BE2C (cell line): Measurements from ENCODE around the gene HIRIP3.

Source experiments
- DNase-seq: peaks from one replicate; pipeline ENCODE4 v3.0.0-alpha.2; 2020
- H3K27me3 ChIP-seq: fragments of 250-450 bp; sonication (Bioruptor Pico); 2 replicates; pipeline ENCODE4 v1.5.1; 2020; ENCODE audit warnings: mild to moderate bottlenecking
- H3K36me3 ChIP-seq: fragments of 250-450 bp; sonication (Bioruptor Pico); 2 replicates; pipeline ENCODE4 v1.5.1; 2020; ENCODE audit warnings: mild to moderate bottlenecking
- H3K4me1 ChIP-seq: fragments of 250-450 bp; sonication (Bioruptor Pico); 2 replicates; pipeline ENCODE4 v1.5.1; 2020
- H3K4me3 ChIP-seq: 2 replicates; pipeline ENCODE4 v1.5.1; 2011; ENCODE audit warnings: low read depth, low read length
- H3K9me3 ChIP-seq: fragments of 250-450 bp; sonication (Bioruptor Pico); 2 replicates; pipeline ENCODE4 v1.5.1; 2020
- TF ChIP-seq, protein P1 (sequence below): IDR thresholded peaks from 2 replicates; pipeline ENCODE4 v1.5.1; 2012; ENCODE audit warnings: mild to moderate bottlenecking, low read depth, low read length

HIRIP3 gene

GRCh38 chr16:29947897-29948296, 47.5 kb downstream of the HIRIP3 start:
- no peak for DNase-seq
- no peaks in the 10 kb centered on the region for H3K27me3 ChIP-seq
- H3K4me1 ChIP-seq = no peaks in the 10 kb centered on the region
- H3K4me3 ChIP-seq = no peak overlapping the region
- no peaks in the 10 kb centered on the region for H3K36me3 ChIP-seq
- TF ChIP-seq, protein P1, sequence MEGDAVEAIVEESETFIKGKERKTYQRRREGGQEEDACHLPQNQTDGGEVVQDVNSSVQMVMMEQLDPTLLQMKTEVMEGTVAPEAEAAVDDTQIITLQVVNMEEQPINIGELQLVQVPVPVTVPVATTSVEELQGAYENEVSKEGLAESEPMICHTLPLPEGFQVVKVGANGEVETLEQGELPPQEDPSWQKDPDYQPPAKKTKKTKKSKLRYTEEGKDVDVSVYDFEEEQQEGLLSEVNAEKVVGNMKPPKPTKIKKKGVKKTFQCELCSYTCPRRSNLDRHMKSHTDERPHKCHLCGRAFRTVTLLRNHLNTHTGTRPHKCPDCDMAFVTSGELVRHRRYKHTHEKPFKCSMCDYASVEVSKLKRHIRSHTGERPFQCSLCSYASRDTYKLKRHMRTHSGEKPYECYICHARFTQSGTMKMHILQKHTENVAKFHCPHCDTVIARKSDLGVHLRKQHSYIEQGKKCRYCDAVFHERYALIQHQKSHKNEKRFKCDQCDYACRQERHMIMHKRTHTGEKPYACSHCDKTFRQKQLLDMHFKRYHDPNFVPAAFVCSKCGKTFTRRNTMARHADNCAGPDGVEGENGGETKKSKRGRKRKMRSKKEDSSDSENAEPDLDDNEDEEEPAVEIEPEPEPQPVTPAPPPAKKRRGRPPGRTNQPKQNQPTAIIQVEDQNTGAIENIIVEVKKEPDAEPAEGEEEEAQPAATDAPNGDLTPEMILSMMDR = no peak
- H3K9me3 ChIP-seq = no peaks in the 10 kb centered on the region; the same call in 1 of the 2 replicates

GRCh38 chr16:29943846-29944799, 51.3 kb downstream of the HIRIP3 start:
- H3K36me3 ChIP-seq = no peaks in the 10 kb centered on the region
- no peaks in the 10 kb centered on the region for H3K4me1 ChIP-seq
- H3K4me3 ChIP-seq = no peak overlapping the region
- H3K9me3 ChIP-seq = no peaks in the 10 kb centered on the region
- TF ChIP-seq, protein P1 = no peak
- no peak for DNase-seq
- no peaks in the 10 kb centered on the region for H3K27me3 ChIP-seq
